K562 (cell line): ENCODE results near the gene TERC. TPM values are rescaled to one million over a fixed set of nuclear protein-coding genes. Genes with fewer than 3 reads are reported as not detected.

ENCODE experiments used
- ATAC-seq: fragments of 200-7000 bp; cut with Tn5 transposase; 3 replicates; pipeline ENCODE4 v1.9.1; 2020; ENCODE audit warnings: moderate library complexity
- BruUV-seq: library from RNA; stranded (reverse); fragments of 400-500 nt; replicated peaks from 2 replicates; lab custom pipeline; 2021; lab: Mats Ljungman, UMichigan
- CTCF ChIA-PET: fragments of 300-600 bp; formaldehyde crosslinking; extraction: SDS; loops from one replicate; lab custom pipeline; 2021; ENCODE audit warnings: low intra/inter-chr PET ratio; lab: Yijun Ruan, JAX
- POLR2A ChIA-PET: fragments of 300-600, 350-650 bp; sonication (Branson Sonifier 250); formaldehyde crosslinking; extraction: SDS; loops from one replicate; lab custom pipeline; 2021; ENCODE audit warnings: antibody characterized with exemption, inconsistent platforms; lab: Yijun Ruan, JAX
- DNase-seq, 4 experiments: peaks; one replicate each; pipeline versions ENCODE4 v3.0.0 to v3.0.0-alpha.2; 2011 to 2018; ENCODE audit warnings: low spot score in 3 of 4, mixed read lengths in 3 of 4; ENCODE audit errors: extremely low read depth in 1 of 4
- FAIRE-seq: peaks from 2 replicates; lab custom pipeline; 2011; peaks lifted over from hg19 to GRCh38; lab: Jason Lieb, UNC
- H2AFZ ChIP-seq: 2 replicates; pipeline ENCODE4 v1.6.0; 2011; ENCODE audit warnings: low read depth, low read length, control low read depth, inconsistent platforms
- H3K27ac ChIP-seq: fragments of 200-600 bp; 3 replicates; pipeline ENCODE4 v1.8.0; 2011; ENCODE audit warnings: low read depth, mild to moderate bottlenecking, control low read depth, inconsistent platforms, low read length, moderate library complexity, mixed read lengths; ENCODE audit errors: extremely low read depth
- H3K27me3 ChIP-seq, 2 experiments: fragments of 300-600 bp in 1 of 2; 2 replicates in 1 of 2; 3 replicates in 1 of 2; pipeline versions ENCODE4 v1.6.0 to v1.8.0; 2011; ENCODE audit warnings: inconsistent platforms in 2 of 2, low read length in 2 of 2, mild to moderate bottlenecking in 1 of 2, mixed read lengths in 1 of 2, moderate library complexity in 1 of 2; ENCODE audit not compliant: control insufficient read depth in 2 of 2, insufficient read depth in 2 of 2
- H3K36me3 ChIP-seq: fragments of 300-600 bp; 3 replicates; pipeline ENCODE4 v1.8.0; 2011; ENCODE audit warnings: mild to moderate bottlenecking, low read length, inconsistent platforms; ENCODE audit not compliant: control insufficient read depth, insufficient read depth
- H3K4me1 ChIP-seq, 2 experiments: fragments of 200-600 bp in 1 of 2; replicated peaks in 1 of 2; 2 replicates in 1 of 2; 3 replicates in 1 of 2; pipeline versions ENCODE4 v1.5.1 to v1.8.0; 2011; ENCODE audit warnings: inconsistent platforms in 2 of 2, low read length in 2 of 2, mild to moderate bottlenecking in 1 of 2, mixed read lengths in 1 of 2, moderate library complexity in 1 of 2; ENCODE audit not compliant: control insufficient read depth in 2 of 2, insufficient read depth in 2 of 2
- H3K4me2 ChIP-seq: 2 replicates; pipeline ENCODE4 v1.6.1; 2011; ENCODE audit warnings: low read length, control low read depth, inconsistent platforms, mixed read lengths; ENCODE audit not compliant: insufficient read depth
- H3K4me3 ChIP-seq: fragments of 200-600 bp; sonication (generic), shearing (Covaris generic); 2 replicates; pipeline ENCODE4 v1.5.1; 2016; ENCODE audit warnings: control low read depth, inconsistent platforms
- H3K79me2 ChIP-seq: fragments of 200-600 bp; 3 replicates; pipeline ENCODE4 v1.8.0; 2011; ENCODE audit warnings: low read length, inconsistent platforms; ENCODE audit not compliant: control insufficient read depth, insufficient read depth
- H3K9ac ChIP-seq, 2 experiments: 2 replicates each; pipeline versions ENCODE4 v1.6.0 to v1.6.1; 2011; ENCODE audit warnings: low read depth in 2 of 2, low read length in 2 of 2, control low read depth in 1 of 2, inconsistent platforms in 1 of 2, mild to moderate bottlenecking in 1 of 2, mixed read lengths in 1 of 2; ENCODE audit not compliant: insufficient read depth in 1 of 2
- H3K9me1 ChIP-seq: one replicate; pipeline ENCODE4 v1.6.0; 2011; ENCODE audit warnings: inconsistent platforms, mild to moderate bottlenecking, low read length, moderate library complexity; ENCODE audit not compliant: control insufficient read depth, insufficient read depth
- H3K9me3 ChIP-seq: replicated peaks from 2 replicates; pipeline ENCODE4 v1.5.1; 2011; ENCODE audit warnings: low read depth, low read length, inconsistent platforms; ENCODE audit not compliant: control insufficient read depth, insufficient read depth
- H4K20me1 ChIP-seq: replicated peaks from 2 replicates; pipeline ENCODE4 v1.6.1; 2011; ENCODE audit warnings: low read length, inconsistent platforms, mixed read lengths; ENCODE audit not compliant: control insufficient read depth, insufficient read depth
- ARID3B ChIP-seq: fragments of 250-450 bp; sonication (Bioruptor Pico); IDR thresholded peaks from 2 replicates; pipeline ENCODE4 v1.4.0; 2020; ENCODE audit warnings: borderline replicate concordance
- C11orf30 ChIP-seq: fragments of 450-650 bp; IDR thresholded peaks from 2 replicates; pipeline ENCODE4 v1.6.1; 2016; ENCODE audit warnings: low read depth, mild to moderate bottlenecking
- CEBPZ ChIP-seq: fragments of 150-350 bp; IDR thresholded peaks from 2 replicates; pipeline ENCODE4 v1.6.1; 2014; ENCODE audit warnings: low read depth, mild to moderate bottlenecking, low read length, borderline replicate concordance
- CHD1 ChIP-seq: fragments of 200-600 bp; sonication (generic); IDR thresholded peaks from one replicate; pipeline ENCODE4 v1.6.1; 2012; ENCODE audit warnings: mild to moderate bottlenecking, moderate library complexity, low read length, inconsistent platforms
- EHMT2 ChIP-seq: fragments of 450-650 bp; IDR thresholded peaks from 2 replicates; pipeline ENCODE4 v1.6.1; 2018; ENCODE audit warnings: antibody characterized with exemption
- GTF2A2 ChIP-seq: IDR thresholded peaks from 2 replicates; pipeline ENCODE4 v1.6.1; 2016; ENCODE audit warnings: mild to moderate bottlenecking, missing genetic modification characterization, missing compliant biosample characterization
- HDAC8 ChIP-seq: fragments of 450-650 bp; IDR thresholded peaks from 2 replicates; pipeline ENCODE4 v1.6.1; 2016; ENCODE audit warnings: mild to moderate bottlenecking, missing genetic modification characterization, moderate library complexity, missing compliant biosample characterization
- MAFF ChIP-seq: IDR thresholded peaks from 2 replicates; pipeline ENCODE4 v1.6.1; 2012; ENCODE audit warnings: low read length, improper control_type of control experiment
- MAFG ChIP-seq: fragments of 450-650 bp; conservative IDR thresholded peaks from 2 replicates; pipeline ENCODE4 v1.6.1; 2016; ENCODE audit warnings: missing genetic modification characterization, missing compliant biosample characterization
- MEF2D ChIP-seq: conservative IDR thresholded peaks from 2 replicates; pipeline ENCODE4 v1.6.1; 2016; ENCODE audit warnings: low read depth, missing genetic modification characterization, missing compliant biosample characterization
- NFE2 ChIP-seq: IDR thresholded peaks from 2 replicates; pipeline ENCODE4 v1.6.1; 2014; ENCODE audit warnings: antibody characterized with exemption, low read depth
- POU5F1 ChIP-seq: fragments of 150-350 bp; IDR thresholded peaks from 2 replicates; pipeline ENCODE4 v1.6.1; 2014; ENCODE audit warnings: borderline replicate concordance, low read length, low read depth, mild to moderate bottlenecking; ENCODE audit not compliant: partially characterized antibody
- RB1 ChIP-seq: fragments of 450-650 bp; IDR thresholded peaks from 2 replicates; pipeline ENCODE4 v1.6.1; 2017; ENCODE audit warnings: low read depth, mild to moderate bottlenecking
- ZNF316 ChIP-seq: fragments of 450-650 bp; IDR thresholded peaks from 2 replicates; pipeline ENCODE4 v1.6.1; 2016
- WGBS: fragments of 100-300 bp; shearing (Covaris generic); methylation state at CpG from one replicate; pipeline ENCODE4 v1.1.6; 2016; ENCODE audit warnings: low coverage, mixed read lengths; ENCODE audit not compliant: insufficient coverage; ENCODE audit errors: missing lambda C conversion rate; 5-methylcytosine and 5-hydroxymethylcytosine counted together
- in situ Hi-C: fragments of 300-500 bp; cut with MboI; formaldehyde crosslinking; loops from 4 replicates; pipeline ENCODE4 v1.15.0; 2018; ENCODE audit warnings: inconsistent platforms, mixed read lengths
- intact Hi-C: fragments of 100-400 bp; cut with micrococcal nuclease; formaldehyde crosslinking; loops from 2 replicates; pipeline ENCODE4 v1.14.2; 2022
- polyA plus RNA-seq, 8 experiments: library from polyadenylated mRNA; depleted of rRNA in 4 of 8; stranded (reverse) in 5 of 8; unstranded in 3 of 8; fragments of >200 nt; fragmentation: Nextera tagmentation in 2 of 8; fragmentation: Illumina TruSeq in 1 of 8; extraction: Ambion mirVana in 2 of 8; extraction: Trizol in 1 of 8; gene quantifications; 2 replicates each; pipeline versions ENCODE4 v1.2.1 to v1.2.3, GENCODE V29; 2011 to 2014; ENCODE audit warnings: inconsistent platforms in 1 of 8, missing spikeins in 1 of 8
- total RNA-seq, 7 experiments: library from RNA; depleted of rRNA in 6 of 7; stranded (reverse); fragments of >200 nt in 6 of 7; fragmentation: Illumina TruSeq in 2 of 7; extraction: Trizol in 2 of 7; gene quantifications; 2 replicates each; pipeline versions ENCODE4 v1.2.1 to v1.2.3, GENCODE V29; 2011 to 2021; ENCODE audit warnings: low replicate concordance in 1 of 7
- TF ChIP-seq, protein P1 (sequence below): fragments of 250-450 bp; sonication (Bioruptor Pico); IDR thresholded peaks from 2 replicates; pipeline ENCODE4 v1.8.0; 2021; ENCODE audit warnings: moderate library complexity, mild to moderate bottlenecking, inconsistent platforms
- TF ChIP-seq, protein P2 (sequence below): sonication (generic); formaldehyde crosslinking; IDR thresholded peaks from 2 replicates; pipeline ENCODE4 v1.8.0; 2022; ENCODE audit warnings: mild to moderate bottlenecking, missing genetic modification reagents
- TF ChIP-seq, protein P3 (sequence below): fragments of 450-650 bp; formaldehyde crosslinking; IDR thresholded peaks from 2 replicates; pipeline ENCODE4 v1.4.0; 2022; ENCODE audit warnings: missing genetic modification characterization

Gene TERC
- total and polyA plus RNA-seq, 9 of the 15 experiments (the other 6 are each of a cell fraction or from before 2014, with no cell fraction given), result 0.77 to 234 (median 27.9) TPM; not detected in 3

GRCh38 chr3:169804681-169805080 lies 39.8 kb upstream of the TERC start:
- FAIRE-seq (no peak), DNase-seq (no peak), ATAC-seq (no peak)
- H3K9me3 ChIP-seq, result no peaks in the 10 kb centered on the region
- no peaks in the 10 kb centered on the region for H3K27me3 ChIP-seq
- POLR2A ChIA-PET, result no interaction called here
- in situ Hi-C loops (no loop called here), intact Hi-C loops (no loop called here)
- 51% methylated on average over 3 of the region's 3 CpGs for WGBS
- CTCF ChIA-PET, result no interaction called here
- TF ChIP-seq CHD1 (no peak), MAFF (0 out of 2 replicates have a peak, but pooled peaks have one; percentile 16), NFE2 (peak; percentile 32; the same call in 1 of the 2 replicates), EHMT2 (no peak), MAFG (tag) (peak; percentile 71), POU5F1 (no peak), ARID3B (CRISPR knock-in tag) (no peak), ZNF316 (peak; percentile 76), HDAC8 (tag) (no peak), RB1 (no peak), C11orf30 (peak; percentile 68), CEBPZ (no peak), GTF2A2 (tag) (no peak), MEF2D (tag) (no peak)
- TF ChIP-seq, protein P1, sequence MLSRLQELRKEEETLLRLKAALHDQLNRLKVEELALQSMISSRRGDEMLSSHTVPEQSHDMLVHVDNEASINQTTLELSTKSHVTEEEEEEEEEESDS (CRISPR knock-in tag), result no peak
- TF ChIP-seq, protein P2, sequence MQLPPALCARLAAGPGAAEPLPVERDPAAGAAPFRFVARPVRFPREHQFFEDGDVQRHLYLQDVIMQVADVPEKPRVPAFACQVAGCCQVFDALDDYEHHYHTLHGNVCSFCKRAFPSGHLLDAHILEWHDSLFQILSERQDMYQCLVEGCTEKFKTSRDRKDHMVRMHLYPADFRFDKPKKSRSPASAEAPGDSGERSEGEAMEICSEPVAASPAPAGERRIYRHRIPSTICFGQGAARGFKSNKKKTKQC (CRISPR knock-in tag), result no peak
- TF ChIP-seq, protein P3, sequence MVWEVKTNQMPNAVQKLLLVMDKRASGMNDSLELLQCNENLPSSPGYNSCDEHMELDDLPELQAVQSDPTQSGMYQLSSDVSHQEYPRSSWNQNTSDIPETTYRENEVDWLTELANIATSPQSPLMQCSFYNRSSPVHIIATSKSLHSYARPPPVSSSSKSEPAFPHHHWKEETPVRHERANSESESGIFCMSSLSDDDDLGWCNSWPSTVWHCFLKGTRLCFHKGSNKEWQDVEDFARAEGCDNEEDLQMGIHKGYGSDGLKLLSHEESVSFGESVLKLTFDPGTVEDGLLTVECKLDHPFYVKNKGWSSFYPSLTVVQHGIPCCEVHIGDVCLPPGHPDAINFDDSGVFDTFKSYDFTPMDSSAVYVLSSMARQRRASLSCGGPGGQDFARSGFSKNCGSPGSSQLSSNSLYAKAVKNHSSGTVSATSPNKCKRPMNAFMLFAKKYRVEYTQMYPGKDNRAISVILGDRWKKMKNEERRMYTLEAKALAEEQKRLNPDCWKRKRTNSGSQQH (CRISPR knock-in tag), result no peak
- no peaks in the 10 kb centered on the region for H3K4me1 ChIP-seq
- H4K20me1 ChIP-seq, result no peaks in the 10 kb centered on the region
- BruUV-seq, result no TSS peak
- no peaks in the 10 kb centered on the region for H3K79me2 ChIP-seq
- no peaks in the 10 kb centered on the region for H3K36me3 ChIP-seq
- no peaks in the 10 kb centered on the region for H3K9me1 ChIP-seq
- no peak overlapping the region for H3K27ac ChIP-seq
- H3K9ac ChIP-seq, result no peak overlapping the region
- H3K4me2 ChIP-seq, result no peak overlapping the region
- H2AFZ ChIP-seq, result no peak overlapping the region
- H3K4me3 ChIP-seq, result no peak overlapping the region
